ENCODE data around the gene LIN52.

LIN52 gene

DNA sequence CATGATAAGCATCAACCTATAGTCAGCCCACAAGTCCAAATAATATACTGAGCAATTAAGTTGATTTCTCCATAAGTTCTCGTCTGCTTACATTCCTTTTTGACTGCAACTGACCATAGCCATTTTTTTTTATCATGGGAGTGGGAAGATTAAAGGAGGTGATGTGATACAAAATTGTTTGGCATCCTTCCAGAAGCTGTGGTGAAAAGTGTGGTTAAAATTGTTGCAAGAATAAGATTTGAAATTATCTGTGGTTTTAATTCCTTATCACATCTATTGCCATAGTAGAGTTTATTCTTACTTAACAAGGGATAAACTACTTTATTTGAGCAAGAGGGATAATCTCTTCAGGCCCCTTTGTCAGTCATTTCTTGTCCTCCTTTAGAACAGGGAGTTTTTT lies 50.7 kb downstream of the LIN52 start:
- peaks cover 10% of the 10 kb centered on the region for H3K4me1 ChIP-seq (ENCODE audit: low read length)
- 0 out of 2 replicates have a peak, but pooled peaks cover 3% of the 10 kb centered on the region for H3F3A ChIP-seq (ENCODE audit: insufficient read depth, low read length)
- no peaks in the 10 kb centered on the region for H3K36me3 ChIP-seq (replicated peaks; ENCODE audit: insufficient read depth, low read length)
- H3K27me3 ChIP-seq (replicated peaks; ENCODE audit: insufficient read depth, low read length), result no peaks in the 10 kb centered on the region
- H3K9me2 ChIP-seq (replicated peaks; ENCODE audit: insufficient read depth, low read length), result no peaks in the 10 kb centered on the region
- no peak for DNase-seq
- TF ChIP-seq CTCF (IDR thresholded peaks at IDR 0.05; ENCODE audit: low read length), result no peak
- TF ChIP-seq EZH2 (optimal IDR thresholded peaks at IDR 0.05; ENCODE audit: low read depth, low read length), result no peak
- no peak for TF ChIP-seq EZH2phosphoT487 (IDR thresholded peaks at IDR 0.05; ENCODE audit: low read length)
- H3K79me2 ChIP-seq (ENCODE audit: low read length), result 0 out of 2 replicates have a peak, but pooled peaks cover 3% of the 10 kb centered on the region
- H4K20me1 ChIP-seq (ENCODE audit: insufficient read depth, low read length), result no peaks in the 10 kb centered on the region
- no peaks in the 10 kb centered on the region for H3K9me3 ChIP-seq (replicated peaks; ENCODE audit: insufficient read depth, low read length)
- H3K9ac ChIP-seq (ENCODE audit: low read length), result no peak overlapping the region
- no peak overlapping the region for H2AFZ ChIP-seq (ENCODE audit: low read length)
- no peak overlapping the region for H3K4me3 ChIP-seq (ENCODE audit: low read length)
- no peak overlapping the region for H3K4me2 ChIP-seq (ENCODE audit: low read depth, low read length)
- H3K27ac ChIP-seq (ENCODE audit: low read length), result no peak overlapping the region

DNA sequence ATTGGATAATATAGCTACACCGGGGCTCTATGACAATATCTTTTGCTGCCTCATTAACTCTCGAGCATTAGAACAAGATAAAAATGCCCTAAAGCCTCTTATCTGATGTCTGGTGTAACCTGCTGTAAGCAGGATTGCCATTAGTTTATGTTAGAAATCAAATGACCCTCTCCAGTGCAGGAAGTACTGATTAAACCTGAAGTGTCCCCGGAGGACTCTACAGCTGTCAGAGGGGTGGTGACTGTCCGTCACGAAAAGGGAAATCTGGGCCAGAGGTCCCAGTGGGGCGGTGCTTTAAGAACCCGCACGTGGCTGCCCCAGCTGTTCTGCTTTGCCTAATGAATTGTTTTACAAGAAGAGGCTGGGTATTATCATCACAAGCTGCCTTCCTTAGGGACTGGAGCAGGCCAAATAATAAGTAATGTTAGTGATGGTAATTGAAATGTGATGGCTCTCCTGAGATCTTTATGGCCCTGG lies 55.7 kb downstream of the LIN52 start:
- Histone ChIP-seq H3K9me2 (replicated peaks; ENCODE audit: insufficient read depth, low read length) (no peaks in the 10 kb centered on the region), H3K4me3 (ENCODE audit: low read length) (no peak overlapping the region), H3F3A (ENCODE audit: insufficient read depth, low read length) (no peaks in the 10 kb centered on the region), H3K9me3 (replicated peaks; ENCODE audit: insufficient read depth, low read length) (no peaks in the 10 kb centered on the region), H3K9ac (ENCODE audit: low read length) (no peak overlapping the region), H3K27ac (ENCODE audit: low read length) (no peak overlapping the region), H3K4me2 (ENCODE audit: low read depth, low read length) (no peak overlapping the region), H3K27me3 (replicated peaks; ENCODE audit: insufficient read depth, low read length) (no peaks in the 10 kb centered on the region), H3K4me1 (ENCODE audit: low read length) (no peaks in the 10 kb centered on the region), H3K36me3 (replicated peaks; ENCODE audit: insufficient read depth, low read length) (no peaks in the 10 kb centered on the region), H2AFZ (ENCODE audit: low read length) (no peak overlapping the region), H4K20me1 (ENCODE audit: insufficient read depth, low read length) (no peaks in the 10 kb centered on the region), H3K79me2 (ENCODE audit: low read length) (no peaks in the 10 kb centered on the region)
- TF ChIP-seq EZH2phosphoT487 (IDR thresholded peaks at IDR 0.05; ENCODE audit: low read length) (no peak), CTCF (IDR thresholded peaks at IDR 0.05; ENCODE audit: low read length) (no peak), EZH2 (optimal IDR thresholded peaks at IDR 0.05; ENCODE audit: low read depth, low read length) (no peak)
- DNase-seq, result no peak

- Histone ChIP-seq H3K9ac (ENCODE audit: low read length) (no peak overlapping the region), H4K20me1 (ENCODE audit: insufficient read depth, low read length) (no peaks in the 10 kb centered on the region), H3K9me2 (replicated peaks; ENCODE audit: insufficient read depth, low read length) (no peaks in the 10 kb centered on the region), H3K79me2 (ENCODE audit: low read length) (no peaks in the 10 kb centered on the region), H3K4me3 (ENCODE audit: low read length) (no peak overlapping the region), H3K4me2 (ENCODE audit: low read depth, low read length) (no peak overlapping the region), H3K9me3 (replicated peaks; ENCODE audit: insufficient read depth, low read length) (no peaks in the 10 kb centered on the region), H3K27ac (ENCODE audit: low read length) (no peak overlapping the region), H3K27me3 (replicated peaks; ENCODE audit: insufficient read depth, low read length) (no peaks in the 10 kb centered on the region), H3F3A (ENCODE audit: insufficient read depth, low read length) (no peaks in the 10 kb centered on the region), H2AFZ (ENCODE audit: low read length) (no peak overlapping the region), H3K36me3 (replicated peaks; ENCODE audit: insufficient read depth, low read length) (no peaks in the 10 kb centered on the region), H3K4me1 (ENCODE audit: low read length) (no peaks in the 10 kb centered on the region)
- DNase-seq, result no peak
- TF ChIP-seq EZH2phosphoT487 (IDR thresholded peaks at IDR 0.05; ENCODE audit: low read length) (no peak), EZH2 (optimal IDR thresholded peaks at IDR 0.05; ENCODE audit: low read depth, low read length) (no peak), CTCF (IDR thresholded peaks at IDR 0.05; ENCODE audit: low read length) (no peak)
Observed at GRCh38 chr14:74141703-74142102, 56.9 kb downstream of the LIN52 start.

Data from MM.1S (cell line).